ENCODE data around the gene C9orf50.

The C9orf50 gene

GRCh38 chr9:129590466-129590865 lies 30.4 kb downstream of the C9orf50 start:
- DNase-seq (ENCODE audit: low read depth) = no peak

- DNase-seq (ENCODE audit: low read depth) = no peak
These were observed 33.2 kb downstream of the C9orf50 start for GRCh38 chr9:129587487-129588262.

DNA sequence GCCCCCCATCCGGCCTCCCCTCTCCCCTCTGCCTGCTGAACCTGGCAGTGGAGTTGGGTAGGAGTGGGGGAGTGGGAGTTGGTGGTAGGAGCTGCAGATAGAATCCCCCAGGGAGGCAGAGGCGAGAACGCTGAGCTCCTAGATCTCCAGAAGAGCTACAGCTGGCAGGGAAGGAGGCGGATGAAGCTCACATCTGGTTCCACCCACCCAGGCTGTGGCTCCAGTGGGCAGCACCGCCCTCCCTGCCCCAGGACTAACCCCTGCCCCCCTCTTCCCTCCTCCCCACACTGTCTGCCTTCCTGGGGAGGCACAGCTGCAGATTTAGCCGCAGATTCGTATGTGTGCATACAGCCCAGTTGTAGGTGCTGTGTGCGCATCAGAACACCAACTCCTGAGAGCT lies 34.2 kb downstream of the C9orf50 start:
- no peak for DNase-seq (ENCODE audit: low read depth)

DNA sequence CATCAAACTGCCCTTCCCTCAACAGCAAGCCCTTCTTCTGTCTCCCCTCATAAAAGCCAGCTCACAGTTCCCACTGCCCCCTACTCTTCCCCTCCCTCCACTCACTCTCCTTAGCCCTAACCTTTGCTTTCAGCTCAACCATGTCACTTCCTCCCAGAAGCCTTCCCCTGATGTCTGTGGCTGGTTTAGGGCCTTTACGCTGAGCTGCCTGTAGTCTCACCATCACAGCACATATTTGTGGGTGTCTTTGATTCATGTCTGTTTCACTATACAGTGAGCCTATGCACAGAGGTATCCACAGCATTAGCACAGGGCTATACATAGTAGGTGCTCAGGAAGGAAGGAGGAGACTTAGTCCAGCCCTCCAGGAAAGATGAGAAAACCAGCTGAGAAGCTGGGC lies 34.7 kb downstream of the C9orf50 start:
- no peak for DNase-seq (ENCODE audit: low read depth)

DNA sequence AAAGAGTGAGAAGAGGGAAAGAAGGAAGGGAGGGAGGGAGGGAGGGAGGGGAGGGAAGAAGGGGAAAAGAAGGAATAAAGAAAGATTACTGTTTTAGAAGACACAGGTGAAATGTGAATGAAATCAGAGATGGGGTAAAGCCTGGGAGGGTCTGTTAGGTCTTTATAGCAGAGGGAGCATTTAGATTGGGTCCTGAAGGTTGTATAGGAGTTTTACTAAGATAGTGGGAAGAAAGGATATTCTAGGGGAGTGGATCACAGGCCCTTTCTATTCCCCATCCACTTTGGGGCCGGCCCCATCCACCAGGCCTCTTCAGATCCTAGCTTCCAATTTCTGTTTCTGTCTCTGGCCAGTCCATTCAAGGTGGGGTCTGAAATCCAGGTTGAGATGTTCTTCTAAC lies 35.5 kb downstream of the C9orf50 start:
- DNase-seq (ENCODE audit: low read depth) = no peak

DNA sequence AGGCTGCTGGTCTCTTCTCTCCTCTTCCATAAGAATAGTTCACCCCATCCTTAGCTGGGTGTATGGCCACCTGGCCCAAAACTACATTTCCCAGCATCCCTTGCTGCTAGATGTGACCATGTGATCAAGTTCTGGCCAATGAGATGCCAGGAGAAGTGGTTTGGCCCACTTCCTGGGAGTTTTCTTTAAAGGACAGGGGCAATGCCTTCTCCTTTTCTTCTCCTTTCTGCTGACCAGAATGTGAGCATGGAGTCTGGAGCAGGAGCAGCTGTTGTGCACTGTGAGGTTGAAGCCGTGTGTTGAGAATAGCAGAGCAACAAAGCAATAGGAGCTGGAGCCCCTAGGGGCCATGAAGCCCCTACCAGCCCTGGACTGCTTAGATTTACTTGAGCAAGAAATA lies 36.8 kb downstream of the C9orf50 start:
- peak; percentile 32 for DNase-seq (ENCODE audit: low read depth)

DNA sequence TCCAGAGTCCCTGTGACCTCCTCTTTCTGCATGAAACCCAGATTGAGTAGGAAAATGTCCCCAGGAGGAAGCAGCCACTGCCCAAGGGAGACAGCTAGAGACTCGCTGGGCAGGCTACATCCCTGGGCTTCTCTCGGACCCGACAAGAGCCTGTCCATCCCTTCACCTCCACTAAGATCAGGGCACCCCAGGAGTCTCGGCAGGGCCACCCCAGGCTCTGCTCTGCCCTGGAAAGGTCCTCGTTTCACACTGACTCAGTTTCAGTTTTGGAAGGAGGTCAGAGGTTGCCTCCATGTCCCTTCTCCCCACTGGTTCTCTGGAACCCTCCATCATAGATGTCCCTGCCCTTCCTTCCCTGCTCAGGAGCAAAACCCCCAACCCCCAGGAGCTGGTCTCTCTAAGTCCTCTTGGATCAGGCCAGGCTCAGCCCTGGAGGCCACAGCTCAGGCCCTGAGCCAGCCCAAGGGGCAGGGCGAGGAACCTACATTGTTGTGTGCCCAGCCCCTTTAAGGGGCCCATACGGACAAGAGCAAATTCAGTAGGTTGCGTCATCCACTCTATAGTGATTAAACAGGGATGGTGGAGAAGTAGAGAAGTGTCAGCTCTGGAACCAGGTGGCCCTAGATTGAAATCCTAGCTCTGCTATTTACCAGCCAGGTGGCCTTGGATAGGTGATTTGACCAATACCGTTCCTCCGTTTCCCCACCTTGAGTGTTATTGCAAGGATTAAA lies 37.4 kb downstream of the C9orf50 start:
- no peak for DNase-seq (ENCODE audit: low read depth)

GRCh38 chr9:129582855-129583254 lies 38.0 kb downstream of the C9orf50 start:
- DNase-seq (ENCODE audit: low read depth) = no peak

- DNase-seq (ENCODE audit: low read depth) = no peak
These were observed 39.3 kb downstream of the C9orf50 start for GRCh38 chr9:129581505-129582189.

DNA sequence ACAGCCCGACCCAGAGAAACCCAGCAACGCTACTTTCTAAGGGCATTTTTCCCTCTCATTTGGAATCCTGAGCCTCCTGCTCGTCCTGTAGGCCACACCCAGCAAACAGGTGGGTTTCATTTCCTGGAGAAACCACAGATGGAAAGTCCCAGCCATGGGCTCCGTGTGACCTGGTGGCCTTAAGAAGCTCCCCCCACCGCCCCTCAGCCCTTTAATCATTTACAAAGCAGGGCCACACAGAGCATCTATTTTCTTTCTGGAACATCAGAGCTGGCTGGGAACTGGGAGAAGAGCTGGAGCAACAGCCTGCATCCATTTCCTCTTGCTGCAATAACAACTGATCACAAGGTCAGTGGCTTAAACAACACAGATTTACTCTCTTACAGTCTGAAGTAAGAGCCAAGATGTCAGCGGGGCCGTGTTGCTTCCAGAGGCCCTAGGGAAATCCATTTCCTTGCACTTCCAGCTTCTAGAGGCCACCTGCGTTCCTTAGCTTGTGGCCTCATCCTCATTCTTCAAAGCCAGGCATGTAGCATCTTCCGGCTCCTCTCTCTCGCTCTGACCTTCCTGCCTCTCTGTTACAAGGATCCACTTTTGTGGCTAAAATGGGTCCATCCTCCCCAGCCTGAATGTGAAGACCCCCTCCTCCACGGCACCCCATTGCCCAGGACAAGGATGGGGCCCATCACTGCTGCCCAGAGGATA lies 40.5 kb downstream of the C9orf50 start:
- no peak for DNase-seq (ENCODE audit: low read depth)

- DNase-seq (ENCODE audit: low read depth) = no peak
These were observed 41.6 kb downstream of the C9orf50 start for GRCh38 chr9:129579294-129579693.

DNA sequence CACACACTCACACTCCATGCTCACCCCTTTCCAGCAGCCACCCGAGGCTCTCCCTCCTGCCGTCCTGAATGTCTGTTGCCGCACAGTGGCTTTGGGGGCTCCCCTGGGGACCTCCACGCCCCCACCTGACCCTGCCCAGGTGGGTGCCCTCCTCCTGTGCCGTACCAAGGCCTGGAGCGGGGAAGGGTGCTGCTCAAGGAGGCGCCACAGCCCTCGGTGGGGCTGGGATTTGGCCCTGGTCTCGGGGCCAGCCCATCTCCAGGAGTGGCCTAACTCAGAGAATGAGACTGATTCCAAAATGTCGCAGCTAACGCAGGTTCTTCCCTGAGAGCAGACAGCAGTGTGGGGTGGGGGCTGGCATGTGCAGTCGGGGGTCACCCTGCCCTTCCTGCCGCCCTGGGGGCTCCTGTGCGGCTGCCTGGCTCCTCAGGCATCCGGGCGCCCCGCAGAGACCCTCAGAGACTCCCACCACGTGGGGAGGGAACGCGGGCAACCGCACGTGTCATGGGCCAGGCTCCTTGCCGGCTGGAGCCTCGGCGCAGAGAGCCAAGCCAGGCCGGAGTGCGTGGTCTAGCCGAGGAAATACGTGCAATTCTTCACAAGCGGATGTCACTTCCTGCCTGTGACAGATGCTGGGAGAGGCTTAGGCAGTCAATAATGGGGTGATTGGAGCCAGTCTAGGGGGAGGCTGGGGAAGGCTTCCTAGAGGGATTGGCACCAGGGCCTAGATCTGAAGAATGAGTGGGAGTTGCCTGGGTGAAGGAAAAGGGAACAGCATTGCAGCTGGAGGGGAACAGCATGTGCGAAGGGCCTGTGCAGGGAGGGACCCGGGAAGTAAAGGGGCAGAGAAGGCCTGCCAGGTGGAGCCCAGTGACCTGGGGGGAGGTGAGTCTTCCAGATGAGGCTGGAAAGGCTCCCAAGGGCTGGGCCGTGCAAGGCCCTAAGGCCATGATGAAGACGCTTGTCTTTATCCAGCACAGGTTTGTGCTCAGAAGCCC lies 44.1 kb downstream of the C9orf50 start:
- no peak for DNase-seq (ENCODE audit: low read depth)

DNA sequence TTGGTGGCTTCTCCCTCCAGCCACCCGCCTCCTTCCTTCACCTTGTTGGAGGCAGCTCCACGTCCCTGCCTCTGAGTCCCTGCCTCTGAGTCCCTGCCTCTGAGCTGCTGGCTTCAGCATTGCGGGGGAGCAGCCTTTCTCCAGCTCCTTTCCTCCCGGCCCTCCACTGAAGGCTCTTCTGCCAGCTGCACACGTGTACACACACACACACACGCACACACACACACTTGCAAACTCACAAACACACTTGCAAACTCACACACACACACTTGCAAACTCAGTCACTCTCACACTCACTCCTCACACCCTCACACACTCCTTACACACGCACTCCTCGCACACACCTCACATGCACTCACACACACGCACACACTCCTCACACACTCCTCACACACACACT lies 45.1 kb downstream of the C9orf50 start:
- no peak for DNase-seq (ENCODE audit: low read depth)

DNA sequence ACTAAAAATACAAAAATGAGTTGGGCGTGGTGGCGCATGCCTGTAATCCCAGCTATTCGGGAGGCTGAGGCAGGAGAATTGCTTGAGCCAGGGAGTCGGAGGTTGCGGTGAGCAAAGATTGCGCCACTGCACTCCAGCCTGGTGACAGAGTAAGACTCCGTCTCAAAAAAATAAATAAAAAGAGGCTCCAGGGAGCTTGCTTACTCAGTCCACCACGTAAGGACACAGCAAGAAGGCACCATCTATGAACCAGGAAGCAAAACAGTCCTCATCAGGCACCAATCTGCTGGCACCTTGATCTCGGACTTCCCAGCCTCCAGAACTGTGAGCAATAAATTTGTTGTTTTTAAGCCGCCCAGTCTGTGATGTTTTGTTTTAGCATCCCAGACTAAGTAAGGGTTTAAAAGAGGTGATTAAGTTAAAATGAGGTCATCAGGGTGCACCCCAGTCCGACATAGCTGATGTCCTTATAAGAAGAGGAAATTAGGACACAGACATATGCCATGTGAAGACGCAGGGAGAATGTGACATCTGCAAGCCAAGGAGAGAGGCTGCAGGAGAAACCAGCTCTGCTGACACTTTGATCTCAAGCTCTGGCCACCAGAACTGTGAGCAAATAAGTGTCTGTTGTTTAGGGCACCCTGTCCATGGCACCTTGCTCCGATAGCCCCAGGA lies 45.9 kb downstream of the C9orf50 start:
- DNase-seq (ENCODE audit: low read depth) = no peak

DNA sequence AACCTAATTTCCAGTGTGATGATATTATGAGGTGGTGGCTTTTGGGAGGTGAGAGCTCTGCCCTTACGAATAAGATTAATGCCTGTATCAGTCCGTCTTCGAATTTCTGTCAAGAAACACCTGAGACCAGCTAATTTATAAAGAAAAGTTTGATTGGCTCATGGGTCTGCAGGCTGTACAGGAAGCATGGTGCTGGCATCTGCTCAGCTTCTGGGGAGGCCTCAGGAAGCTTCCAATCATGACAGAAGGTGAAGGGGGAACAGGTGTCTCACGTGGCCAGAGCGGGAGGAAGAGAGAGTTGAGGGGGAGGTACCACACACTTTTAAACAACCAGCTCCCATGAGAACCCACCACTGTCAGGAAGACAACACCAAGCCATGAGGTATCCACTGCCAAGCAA lies 46.9 kb downstream of the C9orf50 start:
- no peak for DNase-seq (ENCODE audit: low read depth)

DNA sequence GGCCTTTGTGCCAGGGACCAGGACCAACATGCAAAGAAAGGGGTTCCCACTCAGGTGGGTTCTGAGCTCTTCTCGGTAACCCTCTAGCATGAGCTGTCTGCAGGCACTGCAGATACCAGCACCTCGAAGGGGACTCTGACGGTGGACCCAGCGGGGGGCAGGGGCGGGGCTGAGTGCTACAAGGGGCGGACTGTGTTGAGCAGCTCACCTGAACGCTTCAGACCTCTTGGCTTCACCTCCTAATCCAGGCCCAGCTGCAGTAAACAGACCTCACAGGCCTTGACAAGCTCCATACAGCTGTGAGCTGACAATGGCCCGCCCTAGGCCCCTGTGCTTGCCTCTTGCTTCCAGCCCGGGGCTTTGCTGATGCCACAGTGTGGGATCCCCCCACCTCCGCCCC lies 48.4 kb downstream of the C9orf50 start:
- DNase-seq (ENCODE audit: low read depth) = no peak

DNA sequence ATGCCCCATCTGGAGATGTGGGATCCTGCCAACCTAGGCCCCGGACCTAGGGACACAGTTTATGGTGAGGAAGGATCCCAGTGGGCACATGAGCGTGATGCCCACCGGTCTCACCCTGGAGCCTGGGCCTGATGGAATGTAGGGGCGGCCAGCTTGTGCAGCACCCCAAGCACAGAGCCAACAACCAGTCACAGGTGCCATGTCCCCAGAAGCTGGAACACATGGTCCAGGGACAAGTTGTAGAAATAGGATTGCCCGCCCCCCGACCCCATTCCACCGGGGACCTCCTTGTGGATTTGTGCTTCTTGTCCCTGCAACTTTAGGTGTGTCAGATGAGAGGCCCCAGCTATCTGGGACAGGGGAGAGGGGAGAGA lies 48.9 kb downstream of the C9orf50 start:
- DNase-seq (ENCODE audit: low read depth) = no peak

- no peak for DNase-seq (ENCODE audit: low read depth)
These were observed 49.4 kb downstream of the C9orf50 start for GRCh38 chr9:129571298-129572051.

GRCh38 chr9:129570450-129571297 lies 50.2 kb downstream of the C9orf50 start:
- peak; percentile 29 for DNase-seq (ENCODE audit: low read depth)

All from HS-5 (cell line).